HAP-1 (cell line): ENCODE measurements around the gene SND1.

Source experiments
- DNase-seq, 2 experiments: peaks; one replicate each; pipeline ENCODE4 v3.0.0-alpha.2; 2016 to 2020; ENCODE audit warnings: low spot score in 2 of 2
- H3K27me3 ChIP-seq: fragments of 250-450 bp; sonication (Bioruptor Pico); 2 replicates; pipeline ENCODE4 v1.5.1; 2020; ENCODE audit warnings: low read depth, mild to moderate bottlenecking, moderate library complexity
- H3K36me3 ChIP-seq: fragments of 250-450 bp; sonication (Bioruptor Pico); replicated peaks from 2 replicates; pipeline ENCODE4 v1.5.1; 2020; ENCODE audit warnings: mild to moderate bottlenecking
- H3K4me1 ChIP-seq: fragments of 250-450 bp; sonication (Bioruptor Pico); 2 replicates; pipeline ENCODE4 v1.5.1; 2020; ENCODE audit warnings: mild to moderate bottlenecking
- H3K4me3 ChIP-seq: fragments of 250-450 bp; sonication (Bioruptor Pico); 2 replicates; pipeline ENCODE4 v1.5.1; 2020; ENCODE audit warnings: mild to moderate bottlenecking, moderate library complexity
- H3K9me3 ChIP-seq: fragments of 250-450 bp; sonication (Bioruptor Pico); 2 replicates; pipeline ENCODE4 v1.5.1; 2020; ENCODE audit warnings: mild to moderate bottlenecking, moderate library complexity
- in situ Hi-C: fragments of 300-500 bp; cut with MboI; formaldehyde crosslinking; loops from 3 replicates; pipeline ENCODE4 v1.14.3; 2020; ENCODE audit warnings: low sequenced_read_pairs, inconsistent platforms, mixed read lengths

The SND1 gene

GRCh38 chr7:127711872-127712271 is 59.9 kb downstream of the SND1 start:
- Histone ChIP-seq H3K4me3 (no peak overlapping the region), H3K9me3 (0 out of 2 replicates have a peak, but pooled peaks cover 2% of the 10 kb centered on the region), H3K36me3 (peaks cover 64% of the 10 kb centered on the region), H3K27me3 (no peaks in the 10 kb centered on the region), H3K4me1 (no peaks in the 10 kb centered on the region)
- no peak for DNase-seq
- in situ Hi-C loops = loop anchor here (10.0 kb wide), 1 partner anchor 493 kb away; no protein-coding TSS in a partner anchor

- peaks cover 64% of the 10 kb centered on the region for H3K36me3 ChIP-seq
- H3K4me3 ChIP-seq = no peak overlapping the region
- H3K9me3 ChIP-seq = 0 out of 2 replicates have a peak, but pooled peaks cover 2% of the 10 kb centered on the region
- no peaks in the 10 kb centered on the region for H3K27me3 ChIP-seq
- in situ Hi-C loops = loop anchor here (10.0 kb wide), 1 partner anchor 492 kb away; no protein-coding TSS in a partner anchor
- no peaks in the 10 kb centered on the region for H3K4me1 ChIP-seq
- DNase-seq = no peak
Observed at GRCh38 chr7:127713006-127713405, 61.0 kb downstream of the SND1 start.

GRCh38 chr7:127713758-127714157 is 61.8 kb downstream of the SND1 start:
- peaks cover 57% of the 10 kb centered on the region for H3K36me3 ChIP-seq
- no peak overlapping the region for H3K4me3 ChIP-seq
- no peak for DNase-seq
- H3K4me1 ChIP-seq = no peaks in the 10 kb centered on the region
- H3K27me3 ChIP-seq = no peaks in the 10 kb centered on the region
- 0 out of 2 replicates have a peak, but pooled peaks cover 2% of the 10 kb centered on the region for H3K9me3 ChIP-seq
- in situ Hi-C loops = loop anchor here (10.0 kb wide), 1 partner anchor 491 kb away; no protein-coding TSS in a partner anchor

DNA sequence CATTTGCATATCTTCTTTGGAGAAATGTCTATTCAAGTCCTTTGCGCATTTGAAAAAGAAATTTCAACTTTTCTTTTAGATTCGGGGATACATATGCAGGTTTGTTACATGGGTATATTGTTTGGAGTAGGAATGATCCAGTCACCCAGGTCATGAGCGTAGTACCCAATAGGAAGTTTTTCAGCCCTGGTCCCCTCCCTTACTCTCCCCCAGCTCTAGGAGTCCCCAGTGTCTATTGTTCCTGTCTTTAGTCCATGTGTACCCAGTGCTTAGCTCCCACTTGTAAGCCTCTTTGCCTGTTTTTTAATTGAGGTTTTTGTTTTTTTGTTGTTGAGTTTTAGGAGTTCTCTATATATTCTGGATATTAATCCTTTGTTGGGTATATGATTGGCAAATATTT is 63.3 kb downstream of the SND1 start:
- Histone ChIP-seq H3K4me1 (no peaks in the 10 kb centered on the region), H3K27me3 (no peaks in the 10 kb centered on the region), H3K4me3 (no peak overlapping the region), H3K9me3 (0 out of 2 replicates have a peak, but pooled peaks cover 2% of the 10 kb centered on the region), H3K36me3 (peaks cover 48% of the 10 kb centered on the region)
- in situ Hi-C loops = loop anchor here (10.0 kb wide), 1 partner anchor 490 kb away; no protein-coding TSS in a partner anchor
- no peak for DNase-seq

- H3K4me3 ChIP-seq = no peak overlapping the region
- H3K27me3 ChIP-seq = no peaks in the 10 kb centered on the region
- DNase-seq = no peak
- H3K9me3 ChIP-seq = no peaks in the 10 kb centered on the region
- in situ Hi-C loops = loop anchor here (10.0 kb wide), 1 partner anchor 489 kb away; no protein-coding TSS in a partner anchor
- no peaks in the 10 kb centered on the region for H3K4me1 ChIP-seq
- peaks cover 48% of the 10 kb centered on the region for H3K36me3 ChIP-seq
Observed at GRCh38 chr7:127715901-127716300, 63.9 kb downstream of the SND1 start.

GRCh38 chr7:127717502-127718339 is 65.7 kb downstream of the SND1 start:
- in situ Hi-C loops = loop anchor here (10.0 kb wide), 1 partner anchor 487 kb away; no protein-coding TSS in a partner anchor
- H3K4me1 ChIP-seq = no peaks in the 10 kb centered on the region
- H3K36me3 ChIP-seq = peaks cover 54% of the 10 kb centered on the region

GRCh38 chr7:127718340-127718679 is 66.3 kb downstream of the SND1 start:
- in situ Hi-C loops = loop anchor here (10.0 kb wide), 1 partner anchor 486 kb away; no protein-coding TSS in a partner anchor
- Histone ChIP-seq H3K9me3 (no peaks in the 10 kb centered on the region), H3K4me1 (no peaks in the 10 kb centered on the region), H3K4me3 (no peak overlapping the region), H3K36me3 (peaks cover 60% of the 10 kb centered on the region), H3K27me3 (no peaks in the 10 kb centered on the region)
- no peak for DNase-seq

More at GRCh38 chr7:127717502-127718339, 65.7 kb downstream of the SND1 start:
- H3K4me3 ChIP-seq = no peak overlapping the region
- H3K27me3 ChIP-seq = no peaks in the 10 kb centered on the region
- DNase-seq = no peak
- H3K9me3 ChIP-seq = no peaks in the 10 kb centered on the region

DNA sequence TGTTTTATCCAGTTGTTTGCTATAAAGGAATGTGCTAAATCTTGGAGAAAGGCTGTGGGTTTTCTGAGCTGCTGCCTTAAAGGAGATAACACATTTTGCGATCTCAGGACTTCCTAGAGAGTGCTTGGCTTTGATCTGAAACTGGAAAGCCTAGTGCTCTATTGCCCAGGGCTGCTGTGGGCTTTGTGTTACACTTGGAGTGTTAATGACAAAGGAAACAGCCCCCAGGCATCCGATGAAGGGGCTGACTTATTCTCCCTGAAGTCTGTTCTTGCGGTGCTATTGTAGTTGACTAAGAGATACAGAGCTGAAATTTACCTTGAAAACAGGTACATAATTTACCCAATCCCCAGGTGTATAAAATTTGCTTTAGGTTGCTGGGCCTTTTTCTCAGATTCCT is 74.5 kb downstream of the SND1 start:
- no peaks in the 10 kb centered on the region for H3K4me1 ChIP-seq
- no peak overlapping the region for H3K4me3 ChIP-seq
- H3K27me3 ChIP-seq = no peaks in the 10 kb centered on the region
- H3K36me3 ChIP-seq = peaks cover 55% of the 10 kb centered on the region
- H3K9me3 ChIP-seq = no peaks in the 10 kb centered on the region
- in situ Hi-C loops = no loop called here
- no peak for DNase-seq

DNA sequence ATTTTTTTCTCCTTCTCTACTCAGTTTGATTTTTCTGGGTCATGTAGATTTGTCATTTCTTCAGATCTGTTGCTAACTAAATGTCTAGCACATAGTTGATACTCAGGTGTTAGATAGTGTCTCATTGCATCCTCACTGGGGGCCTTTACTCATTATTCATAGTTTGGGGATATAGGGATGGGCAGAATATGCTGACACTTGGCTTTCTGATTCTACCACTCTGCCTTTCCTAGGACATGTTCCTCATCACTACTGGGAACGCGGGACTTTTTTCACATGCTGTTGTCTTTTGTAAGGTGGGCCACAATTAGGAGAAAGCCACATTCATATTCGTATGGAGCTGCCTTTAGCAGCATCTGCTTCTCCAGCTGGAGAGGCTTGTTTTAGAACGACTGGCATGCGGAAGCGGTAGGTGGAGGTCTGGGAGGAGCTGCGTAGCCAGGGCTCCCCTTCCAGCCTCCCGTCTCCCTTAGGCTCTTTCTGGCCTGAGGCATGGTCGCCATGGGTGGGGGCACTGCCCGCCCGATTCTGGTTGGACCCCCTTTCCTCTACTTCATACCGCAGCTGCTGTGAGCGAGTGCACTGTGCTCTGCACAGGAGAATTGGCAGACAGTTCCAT is 78.8 kb downstream of the SND1 start:
- in situ Hi-C loops = no loop called here
- no peaks in the 10 kb centered on the region for H3K27me3 ChIP-seq
- peaks cover 33% of the 10 kb centered on the region for H3K36me3 ChIP-seq
- no peaks in the 10 kb centered on the region for H3K4me1 ChIP-seq
- H3K4me3 ChIP-seq = no peak overlapping the region
- no peaks in the 10 kb centered on the region for H3K9me3 ChIP-seq
- DNase-seq = no peak

GRCh38 chr7:127731431-127732080 is 79.6 kb downstream of the SND1 start:
- DNase-seq = no peak
- Histone ChIP-seq H3K9me3 (no peaks in the 10 kb centered on the region), H3K4me1 (no peaks in the 10 kb centered on the region), H3K36me3 (peaks cover 33% of the 10 kb centered on the region), H3K27me3 (no peaks in the 10 kb centered on the region), H3K4me3 (no peak overlapping the region)
- in situ Hi-C loops = no loop called here

GRCh38 chr7:127732306-127732705 is 80.3 kb downstream of the SND1 start:
- peaks cover 39% of the 10 kb centered on the region for H3K36me3 ChIP-seq

DNA sequence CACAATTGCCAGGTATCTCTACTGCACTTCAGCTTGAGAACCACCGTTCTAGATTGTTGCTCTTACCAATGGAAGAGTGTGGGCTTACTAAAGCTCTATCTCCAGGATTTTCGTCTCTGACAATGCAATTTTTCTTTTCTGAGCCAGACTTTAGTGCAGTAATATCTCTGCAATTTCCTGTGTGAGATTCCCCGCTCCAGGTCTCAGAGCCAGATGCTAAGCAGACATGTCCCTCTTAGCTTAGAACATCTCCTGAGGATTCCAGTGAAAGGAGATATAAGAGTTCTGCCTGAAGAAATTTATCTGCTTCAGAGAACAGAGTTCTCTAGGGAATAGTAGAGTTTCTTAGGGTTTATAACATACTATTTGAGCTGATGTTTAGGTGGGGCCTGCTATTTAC is 82.0 kb downstream of the SND1 start:
- peaks cover 36% of the 10 kb centered on the region for H3K36me3 ChIP-seq
- no peaks in the 10 kb centered on the region for H3K9me3 ChIP-seq
- in situ Hi-C loops = no loop called here
- no peaks in the 10 kb centered on the region for H3K4me1 ChIP-seq
- DNase-seq = no peak
- no peaks in the 10 kb centered on the region for H3K27me3 ChIP-seq
- H3K4me3 ChIP-seq = no peak overlapping the region

More at GRCh38 chr7:127732306-127732705, 80.3 kb downstream of the SND1 start:
- no peak for DNase-seq
- Histone ChIP-seq H3K9me3 (no peaks in the 10 kb centered on the region), H3K4me3 (no peak overlapping the region), H3K4me1 (no peaks in the 10 kb centered on the region), H3K27me3 (no peaks in the 10 kb centered on the region)
- in situ Hi-C loops = no loop called here

GRCh38 chr7:127736511-127736910 is 84.5 kb downstream of the SND1 start:
- in situ Hi-C loops = no loop called here
- Histone ChIP-seq H3K4me3 (no peak overlapping the region), H3K9me3 (no peaks in the 10 kb centered on the region), H3K4me1 (peaks cover 13% of the 10 kb centered on the region), H3K36me3 (peaks cover 21% of the 10 kb centered on the region), H3K27me3 (no peaks in the 10 kb centered on the region)
- no peak for DNase-seq
